ENCODE data around the gene PARD3.

PARD3 gene

DNA sequence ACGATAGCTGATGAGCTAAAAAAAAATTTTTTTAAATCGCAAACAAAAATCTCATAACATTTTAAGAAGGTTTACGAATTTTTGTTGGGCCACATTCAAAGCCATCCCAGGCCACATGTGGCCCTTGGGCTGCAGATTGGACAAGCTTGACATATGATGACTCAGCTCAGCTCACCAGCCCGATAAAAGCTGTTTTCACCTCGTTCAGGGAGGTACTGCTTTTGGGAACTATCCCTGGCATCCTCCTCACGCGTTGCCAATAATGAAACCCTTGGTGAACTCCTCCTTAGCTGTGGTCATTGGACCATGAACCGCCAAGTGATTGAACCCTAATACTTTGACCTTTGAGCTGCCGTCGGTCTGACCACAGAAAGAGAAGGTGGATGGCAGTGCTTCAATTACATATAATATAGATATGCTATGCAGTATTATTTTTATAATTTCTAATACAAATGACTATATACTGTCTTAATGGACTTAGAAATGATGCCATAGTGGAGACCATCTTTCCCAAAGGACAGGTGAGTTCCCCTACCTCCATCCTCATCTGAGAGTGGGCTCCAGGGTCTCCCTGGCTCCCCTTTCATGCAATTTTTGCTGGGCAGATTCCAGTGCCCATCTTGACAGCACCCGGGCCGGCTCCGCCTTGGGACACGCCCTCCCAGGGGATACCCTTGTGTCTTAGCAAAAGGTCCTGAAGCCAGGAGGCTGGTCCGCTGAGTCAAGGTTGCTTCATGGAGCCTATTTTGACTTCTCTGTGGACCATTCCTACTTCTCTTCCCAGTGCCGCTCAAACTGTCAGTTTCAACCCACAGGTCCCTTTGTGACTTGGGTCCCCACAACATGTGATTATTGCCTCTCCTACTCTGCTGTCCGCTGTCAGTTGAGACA, 707.2 kb downstream of the PARD3 start:
- DNase-seq: no peak

DNA sequence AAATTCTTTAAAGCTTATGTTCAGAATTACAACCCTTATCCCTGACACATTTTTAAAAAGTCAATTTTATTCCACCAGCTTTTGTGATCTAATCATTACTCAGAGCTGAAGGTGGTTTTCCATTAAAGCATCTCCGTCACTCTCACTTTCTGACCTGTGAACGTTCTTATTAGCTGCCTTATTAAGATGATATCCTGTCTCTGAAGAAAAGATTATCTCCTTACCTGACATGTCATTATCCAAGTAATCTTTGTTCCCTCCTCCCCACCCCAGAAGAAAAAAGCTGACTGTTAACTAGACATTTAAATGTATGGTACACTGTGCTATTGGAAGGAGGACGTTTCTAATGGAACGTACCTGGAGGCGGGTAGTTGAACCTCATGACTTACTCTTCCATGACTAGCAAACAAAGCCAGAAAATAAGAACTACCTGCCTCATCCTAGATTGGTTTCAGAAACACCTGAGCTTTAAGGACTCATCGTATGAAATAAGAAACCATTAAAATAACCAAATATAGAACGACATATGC, 708.7 kb downstream of the PARD3 start:
- DNase-seq: no peak

DNA sequence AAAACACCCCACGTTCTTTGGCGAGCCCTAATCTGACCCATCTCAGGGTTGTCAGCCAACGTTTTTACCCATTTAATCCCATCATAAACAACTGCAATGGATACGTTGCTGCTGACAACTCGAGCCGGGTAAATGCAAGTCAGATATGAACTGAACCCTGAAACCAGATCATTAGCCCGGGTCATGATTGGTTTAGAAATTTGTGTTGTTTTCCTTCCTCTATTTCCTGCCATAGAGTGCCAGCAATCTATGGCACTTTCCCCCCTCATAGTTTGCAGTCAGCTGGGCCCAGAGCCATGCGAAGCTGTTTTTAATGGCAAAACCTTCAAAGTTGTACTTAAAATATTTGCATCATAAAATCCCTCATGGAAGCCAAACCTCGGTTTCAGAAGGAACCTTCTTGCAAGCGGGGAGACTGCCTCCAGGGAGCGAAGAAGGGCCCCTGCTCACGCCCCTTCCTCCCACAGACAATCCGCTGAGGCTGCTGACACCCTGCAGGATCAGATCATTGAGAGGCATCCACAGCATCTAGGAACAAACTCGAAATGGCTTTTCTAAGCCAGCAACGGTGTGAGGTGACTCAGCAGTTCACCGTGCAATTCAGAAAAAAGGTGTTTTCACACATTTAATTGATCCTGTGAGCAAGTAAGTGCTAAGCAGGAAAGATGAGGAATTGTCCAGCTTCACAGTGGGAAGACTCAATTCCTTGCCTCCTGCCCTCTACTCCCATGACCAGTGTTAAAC, 710.1 kb downstream of the PARD3 start:
- no peak for DNase-seq

DNA sequence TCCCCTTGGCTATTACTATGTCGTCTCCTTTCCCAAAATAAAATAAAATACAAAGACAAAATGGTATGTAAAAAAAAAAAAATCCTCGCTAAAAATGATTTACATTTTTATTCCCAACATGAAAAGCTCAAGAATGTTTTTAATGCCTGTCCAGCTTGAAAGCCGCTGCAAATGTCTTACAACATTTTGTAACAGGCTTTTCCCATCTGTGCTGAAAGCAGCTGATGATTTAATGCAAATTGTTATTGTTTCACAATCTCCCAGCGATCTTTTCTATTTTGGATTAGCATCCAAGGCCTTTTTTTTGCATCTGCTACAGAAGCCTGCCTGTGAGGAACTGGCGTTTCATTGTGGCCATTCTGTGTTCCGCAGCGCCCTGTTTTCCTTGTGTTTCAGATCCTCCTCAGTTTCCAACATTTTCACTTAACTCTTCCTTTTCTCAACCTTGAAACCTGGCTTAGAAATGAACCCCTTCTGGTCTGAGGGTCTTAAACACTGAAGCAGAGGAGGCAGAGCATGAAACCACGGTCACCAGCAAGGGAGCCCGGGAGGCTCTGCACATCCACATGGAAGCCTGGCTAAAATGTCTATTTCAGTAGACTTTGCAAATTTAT, 712.1 kb downstream of the PARD3 start:
- no peak for DNase-seq

DNA sequence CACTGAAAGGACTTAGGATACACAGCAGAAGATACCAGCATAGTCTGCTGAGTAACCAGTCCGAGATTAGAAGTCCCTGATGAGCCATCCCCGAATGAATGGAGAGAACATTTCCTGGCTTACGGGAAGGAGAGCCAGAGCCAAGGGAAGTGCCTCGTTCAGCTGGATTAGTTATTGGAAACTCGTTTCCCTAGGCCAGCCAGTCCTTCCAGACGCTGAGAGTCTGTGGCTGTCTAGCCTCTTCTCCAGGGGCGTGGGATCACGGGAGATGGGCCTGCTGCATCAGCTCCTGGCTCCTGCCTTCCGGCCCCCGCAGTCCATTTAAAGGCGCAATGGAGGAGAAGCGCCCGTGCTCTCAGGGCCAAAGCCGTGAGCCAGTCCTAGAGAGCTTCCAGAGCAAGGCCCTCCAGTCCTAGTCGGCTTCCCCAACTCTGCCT, 712.8 kb downstream of the PARD3 start:
- DNase-seq: no peak

DNA sequence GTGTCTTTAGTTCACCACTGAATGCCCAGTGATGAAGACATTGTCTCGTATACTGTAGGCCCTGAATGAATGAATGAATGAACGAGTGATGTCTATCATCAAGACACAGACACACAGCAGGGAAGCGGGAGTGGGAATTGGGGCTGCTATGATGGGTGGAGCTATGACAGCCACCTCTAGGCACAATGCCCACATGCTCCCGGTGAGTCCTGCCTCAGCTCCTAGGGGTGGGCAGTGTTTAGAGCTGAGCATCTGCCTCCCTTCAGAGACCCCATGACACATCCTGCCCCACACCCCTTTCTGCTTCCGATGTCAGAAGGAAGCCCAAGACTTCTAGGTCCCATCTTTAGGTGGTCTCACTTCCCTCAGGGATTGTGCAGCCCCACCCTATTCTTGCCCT, 714.1 kb downstream of the PARD3 start:
- DNase-seq: no peak

DNA sequence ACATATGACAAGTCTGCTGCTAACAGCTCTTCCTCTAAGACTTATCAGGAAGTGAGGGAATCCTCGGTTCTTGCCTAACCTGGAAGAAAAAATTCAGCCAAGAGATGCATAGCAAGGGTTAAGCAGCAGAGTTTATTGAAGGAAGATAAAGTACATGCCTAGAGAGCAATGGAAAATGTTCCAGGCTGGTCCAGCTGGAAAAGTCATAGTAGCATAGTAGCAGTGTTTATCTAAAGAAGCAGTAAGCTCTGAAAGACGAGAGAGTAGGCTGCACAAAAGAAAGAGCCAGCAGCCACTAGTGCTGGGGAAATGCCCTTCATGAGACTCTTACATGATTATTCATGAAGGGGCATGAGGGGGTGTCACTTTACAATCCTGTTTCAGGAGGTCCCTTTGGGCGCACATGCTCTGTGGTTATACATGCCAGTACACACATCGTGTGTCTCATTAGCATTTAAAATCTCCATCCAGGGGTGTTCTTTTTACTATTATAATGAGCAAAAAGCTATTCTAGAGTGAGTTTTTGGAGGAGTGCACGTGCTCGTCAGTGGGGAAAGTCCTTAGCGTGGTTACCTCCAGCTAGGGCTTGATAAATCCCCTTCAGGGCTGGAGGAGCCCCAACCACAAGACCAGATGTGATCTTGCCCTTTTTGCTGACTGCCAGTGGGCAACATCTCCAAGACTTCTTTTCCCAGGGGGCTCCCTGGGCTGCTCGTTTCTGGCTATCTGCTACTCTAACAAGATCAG, 716.1 kb downstream of the PARD3 start:
- no peak for DNase-seq

DNA sequence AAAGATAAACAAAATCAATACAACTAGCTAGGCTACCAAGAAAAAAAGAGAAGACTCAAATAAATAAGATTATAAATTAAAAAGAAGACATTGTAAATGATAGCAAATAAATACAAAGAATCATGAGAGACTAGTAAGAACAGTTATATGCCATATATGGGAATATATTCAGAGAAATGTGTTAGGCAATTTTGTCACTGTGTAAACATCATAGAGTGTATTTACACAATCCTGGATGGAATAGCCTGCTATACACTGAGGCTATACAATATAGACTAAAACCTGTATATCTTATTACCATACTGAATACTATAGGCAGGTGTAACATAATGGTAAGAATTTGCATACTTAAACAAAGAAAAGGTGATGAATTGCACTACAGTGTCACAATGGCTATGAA, 717.4 kb downstream of the PARD3 start:
- DNase-seq: no peak

DNA sequence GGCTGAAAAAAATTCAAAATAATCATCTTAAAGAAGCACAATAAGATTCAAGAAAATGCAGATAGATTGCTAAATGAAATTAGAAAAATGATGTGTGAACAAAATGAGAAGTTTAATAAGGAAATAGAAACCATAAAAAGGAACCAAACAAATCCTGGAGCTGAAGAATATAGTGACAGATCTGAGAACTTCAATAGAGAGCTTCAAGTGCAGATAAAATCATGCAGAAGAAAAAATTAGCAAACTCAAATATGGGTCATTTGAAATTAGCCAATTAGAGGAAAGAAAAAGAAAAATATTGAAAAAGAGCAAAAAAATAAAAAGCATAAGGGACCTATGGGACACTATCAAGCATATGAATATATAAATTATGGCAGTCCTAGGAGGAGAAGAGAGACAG, 720.1 kb downstream of the PARD3 start:
- DNase-seq: no peak

DNA sequence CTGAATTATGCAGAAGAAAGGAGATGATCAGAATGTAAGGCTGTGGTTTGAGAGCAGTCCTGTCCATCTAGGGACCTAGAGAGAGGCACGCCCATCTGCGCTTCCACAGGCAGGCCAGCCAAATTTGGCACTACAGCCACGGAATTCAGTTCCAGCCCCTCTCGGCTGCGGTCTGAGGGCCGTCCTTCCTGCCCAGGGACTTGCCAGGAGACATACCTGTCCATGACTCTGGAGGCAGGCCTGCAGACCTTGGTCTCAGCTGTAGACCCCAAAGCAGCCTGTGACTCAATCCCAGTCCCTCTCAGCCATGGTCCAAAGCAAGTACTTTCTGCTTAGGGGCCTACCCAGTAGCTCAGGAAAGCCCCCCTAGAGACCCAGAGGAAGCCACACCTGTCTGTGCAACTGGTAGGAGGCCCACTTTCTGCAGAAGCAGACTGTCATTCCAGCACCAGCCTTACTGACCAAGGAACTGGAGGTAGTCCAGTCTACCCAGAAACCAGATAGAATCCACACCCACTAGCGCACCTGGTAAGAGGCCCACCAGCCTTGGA, 720.9 kb downstream of the PARD3 start:
- no peak for DNase-seq

DNA sequence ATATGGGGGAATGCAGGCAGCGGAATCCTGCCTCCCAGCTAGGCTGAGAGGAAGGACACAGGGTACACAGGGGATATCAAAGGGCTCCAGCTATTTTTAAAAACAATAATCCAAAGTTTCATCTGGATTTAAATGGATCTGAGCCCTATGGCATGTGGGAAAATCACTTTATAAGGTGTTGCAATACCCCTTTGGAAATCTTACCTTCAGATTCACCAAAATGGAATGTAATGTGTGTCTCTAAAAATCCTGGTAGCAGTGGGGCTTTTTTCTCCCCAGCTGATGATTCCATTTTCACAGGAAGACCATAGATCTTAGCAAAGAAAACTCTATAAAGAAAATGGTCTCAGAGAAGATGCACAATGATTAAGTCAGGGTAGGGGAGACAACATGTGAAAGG, 722.2 kb downstream of the PARD3 start:
- no peak for DNase-seq

DNA sequence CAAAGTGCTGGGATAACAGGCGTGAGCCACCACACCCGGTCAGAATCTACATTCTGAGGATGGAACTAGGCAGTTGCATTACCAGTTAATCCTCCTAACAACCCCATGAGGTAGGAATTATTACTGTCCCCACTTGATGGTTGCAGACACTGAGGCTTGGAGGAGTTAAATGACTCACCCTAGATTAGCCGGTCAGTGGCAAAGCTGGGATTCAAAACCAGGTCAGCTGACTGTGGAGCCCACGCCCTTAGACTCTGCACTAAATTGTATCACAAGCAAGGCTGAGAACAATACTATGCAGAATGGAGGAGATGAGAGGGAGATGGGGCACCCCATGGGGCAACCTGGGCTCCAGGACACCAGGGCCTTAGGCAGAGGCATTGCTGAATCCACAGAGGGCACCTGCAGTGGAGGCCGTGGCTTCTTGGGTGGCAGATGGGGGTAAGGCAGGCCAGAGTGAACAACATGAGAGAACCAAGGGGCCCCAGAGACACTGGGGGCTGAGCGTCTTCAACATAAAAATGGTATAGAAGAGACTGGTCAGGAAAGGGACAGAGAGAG, 723.4 kb downstream of the PARD3 start:
- no peak for DNase-seq

DNA sequence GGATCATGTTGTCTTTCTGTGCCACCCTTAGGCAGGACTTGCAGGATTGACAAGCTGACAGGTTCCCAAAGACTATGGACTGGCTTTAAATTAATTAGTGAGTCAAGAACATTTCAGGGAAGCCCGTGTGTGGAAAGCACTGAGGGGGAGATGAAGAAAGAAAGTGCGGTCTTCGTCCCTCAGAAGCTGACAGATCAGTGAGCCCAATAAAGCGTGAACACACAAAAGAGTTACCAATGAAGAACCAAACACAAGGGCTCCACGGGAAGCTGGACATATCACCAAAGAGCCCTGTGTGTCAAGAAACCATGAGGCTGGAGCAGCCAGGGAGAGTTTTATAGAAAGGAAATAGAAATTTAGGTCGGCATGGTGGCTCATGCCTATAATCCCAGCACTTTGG, 725.8 kb downstream of the PARD3 start:
- no peak for DNase-seq

DNA sequence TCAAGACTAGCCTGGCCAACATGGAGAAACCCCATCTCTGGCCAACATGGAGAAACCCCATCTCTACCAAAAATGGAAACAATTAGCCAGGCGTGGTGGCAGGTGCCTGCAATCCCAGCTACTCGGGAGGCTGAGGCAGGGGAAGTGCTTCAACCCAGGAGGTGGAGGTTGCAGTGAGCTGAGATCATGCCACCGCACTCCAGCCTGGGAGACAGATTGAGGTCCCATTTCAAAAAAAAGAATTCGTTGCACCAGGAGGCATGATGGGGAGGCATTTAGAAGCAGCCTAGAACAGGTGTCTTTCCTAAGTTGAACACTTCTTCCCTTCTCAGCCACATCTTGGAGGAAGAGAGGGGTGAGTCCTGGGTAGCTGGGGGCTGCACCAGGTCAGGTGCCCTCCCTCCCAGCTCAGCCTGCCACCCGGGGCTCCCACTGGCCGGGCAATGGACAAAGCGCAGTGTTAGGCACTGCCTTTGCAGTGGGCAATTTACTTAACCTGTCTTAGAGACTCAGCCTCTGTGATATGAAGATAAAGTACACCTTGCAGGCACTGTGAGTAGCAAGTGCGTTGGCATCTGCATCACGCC, 726.8 kb downstream of the PARD3 start:
- no peak for DNase-seq

DNA sequence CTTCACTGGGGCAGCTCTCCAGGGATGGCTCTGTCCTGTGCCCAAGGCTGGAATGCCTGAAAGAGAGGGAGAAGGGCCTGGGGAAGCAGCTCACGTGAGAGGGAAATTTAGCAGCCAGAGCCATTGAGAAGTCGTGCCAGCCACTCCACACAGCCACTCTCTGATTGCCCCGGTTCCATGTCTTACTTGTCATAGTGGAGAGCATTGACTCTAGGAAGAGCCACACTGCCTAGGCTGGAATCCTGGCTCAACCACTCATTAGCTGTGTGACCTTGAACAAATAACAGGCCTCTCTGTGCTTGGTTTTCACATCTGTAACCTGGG, 728.0 kb downstream of the PARD3 start:
- no peak for DNase-seq

DNA sequence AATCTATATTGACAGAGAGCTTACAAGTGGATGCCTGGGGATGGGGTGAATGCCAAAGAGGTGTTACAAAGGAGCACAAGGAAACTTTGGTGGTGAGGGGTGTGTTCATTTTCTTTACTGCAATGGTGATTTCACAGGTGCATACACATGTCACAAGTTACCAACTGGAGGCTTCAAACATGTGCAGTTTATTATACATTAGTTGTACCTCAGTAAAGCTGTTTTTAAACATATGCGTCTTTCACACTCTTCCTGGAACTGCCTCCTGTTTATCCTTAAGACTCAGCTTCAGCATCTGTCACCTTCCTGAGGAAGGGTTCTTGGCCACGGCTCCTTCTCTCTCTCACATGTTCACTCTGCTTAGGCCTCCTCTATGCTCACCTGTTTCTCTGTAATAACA, 731.5 kb downstream of the PARD3 start:
- DNase-seq: no peak

DNA sequence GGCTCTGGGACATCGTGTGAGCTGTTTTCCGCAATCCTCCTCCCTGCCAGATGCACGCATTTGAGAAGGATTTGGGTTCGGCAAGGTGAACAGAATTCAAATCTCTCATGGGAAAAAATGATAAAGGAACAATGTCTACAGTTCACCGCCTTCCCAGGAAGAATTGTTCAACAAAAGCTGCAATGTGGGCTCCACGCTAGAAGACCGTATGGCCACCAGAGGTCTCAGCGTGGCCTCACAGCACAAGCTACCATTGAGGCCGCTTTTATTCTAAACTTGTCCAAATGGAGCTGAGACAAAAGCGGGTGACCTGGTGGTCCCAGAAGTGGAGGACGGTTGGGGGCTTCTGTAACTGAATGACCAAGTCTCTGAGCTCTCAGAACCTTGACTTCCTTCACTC, 733.1 kb downstream of the PARD3 start:
- DNase-seq: no peak

DNA sequence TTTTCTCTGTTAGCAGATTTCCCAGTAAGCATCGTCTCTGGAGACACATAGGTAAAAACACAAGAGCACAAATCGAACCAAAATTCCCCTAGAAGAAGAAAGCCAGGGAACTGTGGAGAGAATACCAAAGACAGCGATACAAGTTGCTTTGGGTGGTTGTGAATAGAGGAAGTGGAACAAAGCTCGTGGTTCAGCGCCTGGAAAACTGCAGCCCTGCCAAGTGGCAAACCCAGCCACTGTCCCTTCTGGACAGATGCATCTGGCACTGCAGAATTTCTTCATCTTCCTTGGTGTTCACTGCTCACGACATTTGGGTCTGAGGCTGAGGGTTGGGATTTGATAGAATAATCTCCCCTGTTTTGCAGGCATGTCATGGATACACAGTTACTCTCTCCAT, 733.8 kb downstream of the PARD3 start:
- DNase-seq: no peak

DNA sequence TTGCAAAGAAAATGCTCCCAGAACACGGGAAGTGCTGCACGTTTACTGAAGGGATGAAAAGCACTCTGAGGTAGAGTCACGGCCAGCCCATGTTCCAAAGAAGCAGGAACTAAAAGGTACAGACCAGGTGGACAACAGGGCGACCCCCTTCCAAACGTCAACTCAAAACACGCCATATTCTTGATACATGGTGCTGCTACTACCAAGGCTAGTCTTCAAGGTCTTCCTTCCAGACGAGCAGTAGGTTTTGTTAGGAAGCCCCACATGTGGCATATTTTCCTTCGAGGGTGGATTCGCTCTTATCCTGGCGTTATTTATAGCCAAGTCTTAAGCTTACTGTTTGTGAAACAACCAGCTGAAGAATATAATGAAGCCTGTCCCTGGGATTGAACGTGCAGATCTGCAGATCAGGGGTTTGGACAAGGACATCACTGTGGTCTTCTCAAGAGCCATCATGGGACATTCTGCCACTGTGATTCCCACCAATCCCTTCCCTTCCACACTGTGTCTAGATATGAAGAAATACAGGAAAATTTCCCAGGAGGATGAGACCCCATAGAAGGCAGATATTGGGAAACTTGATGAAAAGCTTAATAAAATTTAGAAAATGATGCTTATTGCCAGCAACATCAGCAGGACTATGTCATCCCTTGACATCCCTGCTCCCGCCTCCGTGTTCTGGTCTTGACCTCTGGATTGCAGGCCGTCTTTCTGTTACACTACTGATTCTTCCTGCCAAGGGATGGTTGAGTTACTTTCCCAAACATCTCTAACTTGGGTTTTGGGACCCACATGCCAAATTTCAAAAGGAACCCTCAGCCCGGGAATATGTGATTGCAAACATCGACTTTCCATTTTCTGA, 734.4 kb downstream of the PARD3 start:
- no peak for DNase-seq

DNA sequence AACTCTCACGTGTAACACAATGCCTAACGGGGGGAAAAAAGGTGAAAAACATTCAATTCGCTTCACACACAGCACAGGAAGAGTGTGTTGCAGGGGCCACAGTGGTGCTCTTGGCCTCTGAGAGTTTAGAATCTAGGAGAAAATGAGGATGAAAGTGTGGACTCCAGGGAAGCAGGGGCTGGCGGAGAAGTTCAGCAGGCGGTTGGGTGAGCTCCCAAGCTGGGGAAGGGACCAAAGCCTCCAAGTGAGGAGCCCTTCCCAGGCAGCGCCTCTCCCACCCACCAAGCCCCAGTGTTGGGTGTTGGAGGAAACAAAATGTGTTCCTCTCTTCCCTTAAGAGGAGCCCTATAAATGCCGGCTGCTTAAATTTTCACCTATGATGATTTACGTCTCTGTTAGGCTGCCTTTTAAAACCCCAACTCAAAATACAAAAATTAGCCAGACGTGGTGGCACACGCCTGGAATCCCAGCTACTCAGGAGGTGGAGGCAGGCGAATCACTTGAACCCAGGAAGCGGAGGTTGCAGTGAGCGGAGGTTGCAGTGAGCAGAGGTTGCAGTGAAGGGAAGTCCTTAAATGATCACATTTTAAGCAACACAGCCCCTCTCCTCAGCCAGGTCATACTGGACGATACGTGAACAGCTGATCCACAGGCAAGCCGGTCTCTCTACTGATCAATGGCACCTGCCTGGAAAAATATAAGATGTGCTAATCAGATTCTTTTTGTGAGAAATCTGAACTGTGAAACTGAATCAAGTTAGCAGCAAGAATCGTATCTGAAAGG, 735.2 kb downstream of the PARD3 start:
- DNase-seq: no peak
